AG10803 (cell line): Measurements from ENCODE around the gene MRI1.

ENCODE experiments used
- DNase-seq: peaks from one replicate; pipeline ENCODE4 v3.0.0; 2010; ENCODE audit warnings: low read depth
- H3K4me3 ChIP-seq: 2 replicates; pipeline ENCODE4 v1.5.1; 2011; ENCODE audit warnings: mild to moderate bottlenecking, low read length, control low read depth
- CTCF ChIP-seq: conservative IDR thresholded peaks from 2 replicates; pipeline ENCODE4 v1.5.1; 2011; ENCODE audit warnings: mild to moderate bottlenecking, low read length, control low read depth, inconsistent platforms

The MRI1 gene

GRCh38 chr19:13764101-13764807 lies at the start of gene MRI1:
MRI1 (plus strand) TSS chr19:13764522; CDS start chr19:13764589, 67 bp downstream.
- TF ChIP-seq CTCF: peak; percentile 2; the same call in 1 of the 2 replicates
- peak; percentile 60 for DNase-seq
- peak within 1 kb of the TSS; percentile 77 for H3K4me3 ChIP-seq

- H3K4me3 ChIP-seq: no peak overlapping the region
- TF ChIP-seq CTCF: no peak
- DNase-seq: no peak
These were observed 47.1 kb upstream of the MRI1 start for GRCh38 chr19:13717194-13717643.

- peak; percentile 89 for DNase-seq
These were observed 45.6 kb upstream of the MRI1 start for GRCh38 chr19:13718733-13719132.

GRCh38 chr19:13722146-13722545 lies 42.2 kb upstream of the MRI1 start:
- DNase-seq: no peak
- TF ChIP-seq CTCF: no peak
- H3K4me3 ChIP-seq: no peak overlapping the region

More at GRCh38 chr19:13718733-13719132, 45.6 kb upstream of the MRI1 start:
- TF ChIP-seq CTCF: peak; percentile 56
- no peak overlapping the region for H3K4me3 ChIP-seq

- no peak overlapping the region for H3K4me3 ChIP-seq
- peak; percentile 33 for DNase-seq
- no peak for TF ChIP-seq CTCF
These were observed 41.1 kb upstream of the MRI1 start for GRCh38 chr19:13723206-13723605.

GRCh38 chr19:13726323-13726722 lies 38.0 kb upstream of the MRI1 start:
- DNase-seq: no peak
- no peak for TF ChIP-seq CTCF
- H3K4me3 ChIP-seq: no peak overlapping the region

- no peak overlapping the region for H3K4me3 ChIP-seq
- TF ChIP-seq CTCF: no peak
- peak; percentile 76 for DNase-seq
These were observed 36.5 kb upstream of the MRI1 start for GRCh38 chr19:13727798-13728197.
